Activated naive CD8-positive, alpha-beta T cell treated with anti-CD3 and anti-CD28 coated beads, Interleukin-2, amount 10 ng/mL, durations not matched to agents 7 days and 5 days (primary cell): ENCODE results near the gene FAM111A. TPM values are rescaled to one million over a fixed set of nuclear protein-coding genes. Genes with fewer than 3 reads are reported as not detected.
"Not testable (repeated sequence)": the region's sequence is repeated elsewhere in the genome, so short reads cannot be mapped to it uniquely, and the experiment has no call there.

Experiments
- ATAC-seq: fragments of 150-1000 bp; cut with Tn5 transposase; one replicate; pipeline ENCODE4 v1.10.0; 2021; ENCODE audit warnings: low read depth, moderate library complexity
- POLR2A ChIA-PET: fragments of 350-600 bp; sonication (Branson Sonifier 250); formaldehyde crosslinking; loops from one replicate; lab custom pipeline; 2021; ENCODE audit warnings: antibody characterized with exemption; lab: Charles Lee
- DNase-seq: peaks from one replicate; pipeline ENCODE4 v3.0.0; 2021
- H3K27ac Mint-ChIP-seq: one replicate; pipeline ENCODE4 v1.8.0; 2022; ENCODE audit warnings: mild to moderate bottlenecking, mixed read lengths
- H3K27me3 Mint-ChIP-seq: one replicate; pipeline ENCODE4 v1.8.0; 2022; ENCODE audit warnings: mild to moderate bottlenecking, moderate library complexity, mixed read lengths
- H3K36me3 Mint-ChIP-seq: one replicate; pipeline ENCODE4 v1.8.0; 2021; ENCODE audit warnings: mild to moderate bottlenecking, mixed read lengths
- H3K4me1 Mint-ChIP-seq: one replicate; pipeline ENCODE4 v1.8.0; 2021; ENCODE audit warnings: mixed read lengths
- H3K4me3 Mint-ChIP-seq: one replicate; pipeline ENCODE4 v1.8.0; 2022; ENCODE audit warnings: mild to moderate bottlenecking, moderate library complexity, mixed read lengths
- H3K9me3 Mint-ChIP-seq: one replicate; pipeline ENCODE4 v1.8.0; 2021; ENCODE audit warnings: mixed read lengths
- total RNA-seq, 2 experiments: library from RNA; stranded (reverse); gene quantifications; one replicate each; pipeline ENCODE4 v1.2.3, GENCODE V29; 2021

Gene FAM111A
- total RNA-seq, 2 experiments from 2014 or later = 147 to 153 TPM

GRCh38 chr11:59117774-59118173 lies 24.9 kb upstream of the FAM111A start:
- DNase-seq (no peak), ATAC-seq (no peak)
- H3K36me3 Mint-ChIP-seq = peaks cover 83% of the 10 kb centered on the region
- H3K9me3 Mint-ChIP-seq = peaks cover 13% of the 10 kb centered on the region
- H3K4me1 Mint-ChIP-seq = peaks cover 5% of the 10 kb centered on the region
- POLR2A ChIA-PET = no interaction called here
- H3K27ac Mint-ChIP-seq = no peak overlapping the region
- H3K4me3 Mint-ChIP-seq = no peak overlapping the region
- no peaks in the 10 kb centered on the region for H3K27me3 Mint-ChIP-seq

- DNase-seq (no peak), ATAC-seq (no peak)
- POLR2A ChIA-PET = no interaction called here
- Mint-ChIP-seq H3K27me3 (no peaks in the 10 kb centered on the region), H3K36me3 (peaks cover 79% of the 10 kb centered on the region), H3K4me3 (no peak overlapping the region), H3K4me1 (peaks cover 2% of the 10 kb centered on the region), H3K9me3 (peaks cover 15% of the 10 kb centered on the region), H3K27ac (no peak overlapping the region)
Measured at GRCh38 chr11:59119826-59120225, 22.8 kb upstream of the FAM111A start.

- Mint-ChIP-seq H3K9me3 (peaks cover 6% of the 10 kb centered on the region), H3K36me3 (peaks cover 37% of the 10 kb centered on the region), H3K27ac (peak overlapping the region; percentile 88), H3K4me3 (peak overlapping the region; percentile 83), H3K4me1 (peaks cover 16% of the 10 kb centered on the region), H3K27me3 (no peaks in the 10 kb centered on the region)
- POLR2A ChIA-PET = interaction anchor here (0.6 to 2.7 kb wide), 3 partner anchors 9 to 29 kb away, joined by 3 to 16 read pairs (median 8); partner anchors contain the start of gene FAM111B
- DNase-seq (peak; percentile 91), ATAC-seq (peak; percentile 98)
Measured at GRCh38 chr11:59135648-59136461, 6.8 kb upstream of the FAM111A start.

- DNase-seq, H3K27ac Mint-ChIP-seq, H3K4me3 Mint-ChIP-seq, ATAC-seq, H3K9me3 Mint-ChIP-seq, H3K27me3 Mint-ChIP-seq: not testable (repeated sequence)
- Mint-ChIP-seq H3K36me3 (peaks cover 30% of the 10 kb centered on the region), H3K4me1 (peaks cover 22% of the 10 kb centered on the region)
- POLR2A ChIA-PET = interaction anchor here (1.6 to 2.7 kb wide), 2 partner anchors 8 to 30 kb away, joined by 8 to 16 read pairs; partner anchors contain the start of gene FAM111B
Measured at GRCh38 chr11:59136551-59136950, 6.1 kb upstream of the FAM111A start.

- POLR2A ChIA-PET = no interaction called here
- DNase-seq (no peak), ATAC-seq (no peak)
- H3K27ac Mint-ChIP-seq = no peak overlapping the region
- H3K27me3 Mint-ChIP-seq = no peaks in the 10 kb centered on the region
- H3K36me3 Mint-ChIP-seq = peaks cover 24% of the 10 kb centered on the region
- H3K9me3 Mint-ChIP-seq = peaks cover 3% of the 10 kb centered on the region
- H3K4me1 Mint-ChIP-seq = peaks cover 26% of the 10 kb centered on the region
- H3K4me3 Mint-ChIP-seq = no peak overlapping the region
Measured at GRCh38 chr11:59137190-59137589, 5.5 kb upstream of the FAM111A start.

- H3K27ac Mint-ChIP-seq = no peak overlapping the region
- H3K27me3 Mint-ChIP-seq = no peaks in the 10 kb centered on the region
- no peak for ATAC-seq
- peaks cover 28% of the 10 kb centered on the region for H3K4me1 Mint-ChIP-seq
- POLR2A ChIA-PET = no interaction called here
- peaks cover 9% of the 10 kb centered on the region for H3K36me3 Mint-ChIP-seq
- DNase-seq = no peak
- H3K4me3 Mint-ChIP-seq = no peak overlapping the region
- no peaks in the 10 kb centered on the region for H3K9me3 Mint-ChIP-seq
Measured at GRCh38 chr11:59138643-59139042, 4.0 kb upstream of the FAM111A start.

- POLR2A ChIA-PET = interaction anchor here (0.6 to 6.4 kb wide), 2 partner anchors 21 to 34 kb away, joined by 4 to 49 read pairs; partner anchors contain the start of gene FAM111B
- H3K4me1 Mint-ChIP-seq = peaks cover 22% of the 10 kb centered on the region
- no peak for DNase-seq
Measured at GRCh38 chr11:59141191-59141590, 1.5 kb upstream of the FAM111A start.

GRCh38 chr11:59141673-59142460 lies 789 bp upstream of the FAM111A start:
- H3K27me3 Mint-ChIP-seq = no peaks in the 10 kb centered on the region
- peaks cover 26% of the 10 kb centered on the region for H3K4me1 Mint-ChIP-seq
- ATAC-seq = no peak
- H3K9me3 Mint-ChIP-seq = no peaks in the 10 kb centered on the region
- POLR2A ChIA-PET = interaction anchor here (0.6 to 6.4 kb wide), 7 partner anchors 9 to 614 kb away, joined by 3 to 49 read pairs (median 4); partner anchors contain the start of genes DTX4 and FAM111B
- H3K36me3 Mint-ChIP-seq = peaks cover 13% of the 10 kb centered on the region
- H3K4me3 Mint-ChIP-seq = peak overlapping the region; percentile 92
- DNase-seq = no peak
- peak overlapping the region; percentile 93 for H3K27ac Mint-ChIP-seq

More at GRCh38 chr11:59141191-59141590, 1.5 kb upstream of the FAM111A start:
- no peak for ATAC-seq
- Mint-ChIP-seq H3K9me3 (no peaks in the 10 kb centered on the region), H3K36me3 (peaks cover 9% of the 10 kb centered on the region), H3K27me3 (no peaks in the 10 kb centered on the region), H3K27ac (no peak overlapping the region), H3K4me3 (peak overlapping the region; percentile 92)

- ATAC-seq = no peak
- H3K4me1 Mint-ChIP-seq = peaks cover 46% of the 10 kb centered on the region
- POLR2A ChIA-PET = interaction anchor here (0.9 to 6.4 kb wide), 9 partner anchors 8 to 1351 kb away, joined by 3 to 49 read pairs (median 6); partner anchors contain the start of genes DTX4, FAM111B and LPXN
- H3K27me3 Mint-ChIP-seq = no peaks in the 10 kb centered on the region
- H3K4me3 Mint-ChIP-seq = peak overlapping the region; percentile 92
- no peaks in the 10 kb centered on the region for H3K9me3 Mint-ChIP-seq
- peaks cover 30% of the 10 kb centered on the region for H3K36me3 Mint-ChIP-seq
- no peak for DNase-seq
- peak overlapping the region; percentile 93 for H3K27ac Mint-ChIP-seq
Measured at GRCh38 chr11:59144096-59144495, 1.4 kb downstream of the FAM111A start.

GRCh38 chr11:59144579-59145345 lies 2.1 kb downstream of the FAM111A start:
- DNase-seq = peak; percentile 82
- peak overlapping the region; percentile 93 for H3K27ac Mint-ChIP-seq
- POLR2A ChIA-PET = interaction anchor here (0.9 to 6.4 kb wide), 9 partner anchors 9 to 569 kb away, joined by 3 to 49 read pairs (median 6); partner anchors contain the start of genes DTX4, FAM111B and LPXN
- H3K9me3 Mint-ChIP-seq = no peaks in the 10 kb centered on the region
- H3K4me3 Mint-ChIP-seq = peak overlapping the region; percentile 92
- peak; percentile 54 for ATAC-seq
- H3K36me3 Mint-ChIP-seq = peaks cover 33% of the 10 kb centered on the region
- H3K4me1 Mint-ChIP-seq = peaks cover 50% of the 10 kb centered on the region
- H3K27me3 Mint-ChIP-seq = no peaks in the 10 kb centered on the region

- POLR2A ChIA-PET = interaction anchor here (0.9 to 6.4 kb wide), 5 partner anchors 9 to 568 kb away, joined by 4 to 49 read pairs (median 5); partner anchors contain the start of genes DTX4 and FAM111B
Measured at GRCh38 chr11:59145534-59145933, 2.9 kb downstream of the FAM111A start.

GRCh38 chr11:59151761-59152160 lies 9.1 kb downstream of the FAM111A start:
- Mint-ChIP-seq H3K27ac (peak overlapping the region; percentile 7), H3K27me3 (no peaks in the 10 kb centered on the region), H3K4me1 (peaks cover 47% of the 10 kb centered on the region), H3K36me3 (peaks cover 51% of the 10 kb centered on the region), H3K9me3 (no peaks in the 10 kb centered on the region), H3K4me3 (peak overlapping the region; percentile 21)
- ATAC-seq (no peak), DNase-seq (no peak)
- POLR2A ChIA-PET = interaction anchor here (1.2 kb wide), 1 partner anchor 9 kb away, joined by 3 read pairs; the partner anchor contains the start of gene FAM111A

More at GRCh38 chr11:59145534-59145933, 2.9 kb downstream of the FAM111A start:
- H3K4me3 Mint-ChIP-seq = peak overlapping the region; percentile 92
- H3K36me3 Mint-ChIP-seq = peaks cover 37% of the 10 kb centered on the region
- DNase-seq (no peak), ATAC-seq (no peak)
- H3K4me1 Mint-ChIP-seq = peaks cover 54% of the 10 kb centered on the region
- peak overlapping the region; percentile 93 for H3K27ac Mint-ChIP-seq
- H3K9me3 Mint-ChIP-seq = no peaks in the 10 kb centered on the region
- H3K27me3 Mint-ChIP-seq = no peaks in the 10 kb centered on the region
